ENCODE measurements around the gene SASH1.

The SASH1 gene

DNA sequence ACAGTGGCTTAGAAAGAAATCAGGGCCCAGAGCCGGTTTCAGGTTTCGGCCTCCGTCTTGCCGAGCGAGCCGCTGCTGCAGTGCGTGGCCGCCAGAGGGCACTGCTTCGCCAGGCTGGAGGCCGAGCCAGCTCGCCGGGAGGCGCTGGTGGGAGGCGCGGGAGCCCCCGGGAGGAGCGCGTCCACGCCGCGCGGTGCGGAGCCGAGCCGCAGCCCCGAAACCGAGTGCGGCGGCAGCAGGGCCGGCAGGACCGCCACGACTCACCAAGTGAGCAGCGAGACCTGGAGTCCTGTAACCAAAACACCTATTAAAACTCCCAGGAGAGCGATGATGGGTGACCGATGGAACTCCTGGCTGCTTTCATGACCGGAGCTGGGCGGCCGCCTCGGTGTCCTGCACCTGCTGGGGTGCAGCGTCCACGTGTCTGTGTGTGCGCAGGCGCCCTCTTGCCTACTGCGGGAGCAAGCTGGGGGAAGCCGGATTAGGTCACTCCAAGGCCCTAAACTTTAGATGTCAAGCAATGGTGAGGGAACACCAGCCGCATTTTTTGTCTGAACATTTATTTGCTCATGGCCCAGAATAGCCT lies 217.3 kb downstream of the SASH1 start:
- in situ Hi-C loops (cut with MboI; ENCODE audit: low pct_unique_long_range_greater_than_20kb, low sequenced_read_pairs, unreplicated experiment), result no loop called here
- peak; percentile 85 for DNase-seq (ENCODE audit: low spot score)
- TF ChIP-seq, protein P1, sequence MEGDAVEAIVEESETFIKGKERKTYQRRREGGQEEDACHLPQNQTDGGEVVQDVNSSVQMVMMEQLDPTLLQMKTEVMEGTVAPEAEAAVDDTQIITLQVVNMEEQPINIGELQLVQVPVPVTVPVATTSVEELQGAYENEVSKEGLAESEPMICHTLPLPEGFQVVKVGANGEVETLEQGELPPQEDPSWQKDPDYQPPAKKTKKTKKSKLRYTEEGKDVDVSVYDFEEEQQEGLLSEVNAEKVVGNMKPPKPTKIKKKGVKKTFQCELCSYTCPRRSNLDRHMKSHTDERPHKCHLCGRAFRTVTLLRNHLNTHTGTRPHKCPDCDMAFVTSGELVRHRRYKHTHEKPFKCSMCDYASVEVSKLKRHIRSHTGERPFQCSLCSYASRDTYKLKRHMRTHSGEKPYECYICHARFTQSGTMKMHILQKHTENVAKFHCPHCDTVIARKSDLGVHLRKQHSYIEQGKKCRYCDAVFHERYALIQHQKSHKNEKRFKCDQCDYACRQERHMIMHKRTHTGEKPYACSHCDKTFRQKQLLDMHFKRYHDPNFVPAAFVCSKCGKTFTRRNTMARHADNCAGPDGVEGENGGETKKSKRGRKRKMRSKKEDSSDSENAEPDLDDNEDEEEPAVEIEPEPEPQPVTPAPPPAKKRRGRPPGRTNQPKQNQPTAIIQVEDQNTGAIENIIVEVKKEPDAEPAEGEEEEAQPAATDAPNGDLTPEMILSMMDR (IDR thresholded peaks at IDR 0.05; ENCODE audit: extremely low read depth, insufficient read depth, missing control alignments), result peak; percentile 99

DNA sequence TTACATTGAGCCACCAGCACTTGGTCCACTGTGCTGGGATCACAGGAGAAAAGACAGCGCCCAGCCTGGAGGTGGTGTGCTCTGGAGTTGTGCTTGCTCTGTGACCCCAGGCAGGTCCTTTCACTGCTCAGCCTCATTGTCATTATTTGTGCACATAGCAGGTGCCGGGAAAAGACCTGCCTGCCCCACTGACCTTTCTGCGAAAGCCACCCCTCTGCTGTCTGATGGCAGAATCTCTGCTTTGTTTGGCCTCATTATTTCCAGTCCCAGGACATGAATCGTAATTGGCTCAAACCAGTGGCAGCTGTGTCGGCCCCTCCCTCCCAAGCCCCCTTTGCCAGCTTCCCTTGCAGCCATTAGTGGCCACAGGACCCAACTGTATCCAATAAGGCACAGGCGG lies 219.0 kb downstream of the SASH1 start:
- TF ChIP-seq, protein P1 (IDR thresholded peaks at IDR 0.05; ENCODE audit: extremely low read depth, insufficient read depth, missing control alignments), result no peak
- no peak for DNase-seq (ENCODE audit: low spot score)
- in situ Hi-C loops (cut with MboI; ENCODE audit: low pct_unique_long_range_greater_than_20kb, low sequenced_read_pairs, unreplicated experiment), result no loop called here

DNA sequence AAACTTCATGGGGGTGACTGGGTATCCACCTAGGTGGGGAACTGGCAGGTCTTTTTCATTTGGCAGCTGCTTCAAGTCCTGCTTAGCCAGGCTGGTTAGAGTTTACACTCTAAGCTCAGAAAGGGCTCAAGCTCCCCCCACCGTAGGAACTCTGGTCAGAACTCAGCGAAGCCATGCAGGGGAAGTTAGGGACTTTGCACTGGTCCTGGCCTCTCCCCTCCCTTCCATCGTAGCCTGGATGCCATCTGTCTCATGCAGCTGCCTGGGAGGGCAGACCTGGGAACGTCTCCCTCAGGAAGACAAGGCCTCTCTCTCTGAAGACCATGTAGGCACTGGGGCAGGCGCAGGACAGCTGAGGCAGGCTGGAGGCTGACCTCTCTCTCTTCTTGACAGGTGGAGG lies 220.4 kb downstream of the SASH1 start:
- in situ Hi-C loops (cut with MboI; ENCODE audit: low pct_unique_long_range_greater_than_20kb, low sequenced_read_pairs, unreplicated experiment), result no loop called here
- no peak for DNase-seq (ENCODE audit: low spot score)
- TF ChIP-seq, protein P1 (IDR thresholded peaks at IDR 0.05; ENCODE audit: extremely low read depth, insufficient read depth, missing control alignments), result no peak

DNA sequence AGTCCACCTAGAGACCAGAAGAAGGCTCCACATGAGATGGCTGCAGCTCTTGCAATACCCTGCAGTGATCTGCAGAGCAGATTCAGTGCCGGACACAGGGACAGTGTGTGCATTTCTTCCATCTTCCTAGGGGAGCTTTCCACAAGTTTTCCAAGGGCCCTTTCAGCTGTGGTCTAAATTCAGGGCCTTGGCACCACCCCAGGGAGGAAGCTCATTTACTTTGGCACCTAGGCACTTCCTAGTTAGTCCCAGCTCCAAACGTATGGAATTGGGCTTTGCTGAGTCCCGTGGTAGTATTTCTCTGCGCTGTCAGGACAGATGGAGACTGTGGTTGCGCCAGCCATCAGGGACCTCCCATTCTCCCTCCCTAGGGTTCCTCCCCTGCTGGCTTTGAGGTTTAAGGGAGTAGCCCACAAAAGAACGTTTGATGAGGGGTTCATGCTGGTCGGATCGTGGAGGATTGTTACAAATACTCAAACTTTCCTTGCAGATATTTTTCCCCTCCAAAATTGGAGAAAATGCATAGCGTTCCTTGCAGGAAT lies 221.9 kb downstream of the SASH1 start:
- TF ChIP-seq, protein P1 (IDR thresholded peaks at IDR 0.05; ENCODE audit: extremely low read depth, insufficient read depth, missing control alignments), result no peak
- DNase-seq (ENCODE audit: low spot score), result no peak
- in situ Hi-C loops (cut with MboI; ENCODE audit: low pct_unique_long_range_greater_than_20kb, low sequenced_read_pairs, unreplicated experiment), result no loop called here

DNA sequence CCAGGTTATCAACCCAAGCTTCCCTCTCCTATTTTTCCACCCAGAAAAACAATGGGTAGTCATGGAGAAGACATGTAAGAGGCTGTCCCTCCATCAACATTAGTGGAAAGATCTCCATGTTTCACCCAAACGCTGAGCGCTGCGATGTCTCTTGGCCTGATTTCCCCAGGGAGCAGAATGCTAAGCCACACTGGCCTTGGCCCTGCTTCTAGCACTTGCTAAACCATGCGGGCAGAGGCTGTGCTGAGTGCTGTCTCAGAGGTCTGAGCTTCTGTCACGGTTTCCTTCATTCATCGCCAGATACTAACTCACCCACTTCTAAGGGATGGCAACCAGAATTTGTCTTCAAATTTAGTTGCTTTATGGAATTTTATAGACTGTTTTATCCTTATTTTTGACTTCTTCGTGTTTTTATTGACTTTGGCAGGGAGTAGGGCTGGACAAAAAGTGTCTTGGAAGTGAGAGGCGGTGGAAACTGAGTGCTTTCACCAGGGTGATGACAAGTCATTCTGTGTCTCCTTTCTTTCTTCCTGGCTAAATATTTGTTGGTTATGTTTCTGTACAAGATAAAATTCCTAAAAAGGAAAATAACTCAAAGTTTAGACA lies 222.8 kb downstream of the SASH1 start:
- in situ Hi-C loops (cut with MboI; ENCODE audit: low pct_unique_long_range_greater_than_20kb, low sequenced_read_pairs, unreplicated experiment), result no loop called here
- TF ChIP-seq, protein P1 (IDR thresholded peaks at IDR 0.05; ENCODE audit: extremely low read depth, insufficient read depth, missing control alignments), result no peak
- DNase-seq (ENCODE audit: low spot score), result no peak

DNA sequence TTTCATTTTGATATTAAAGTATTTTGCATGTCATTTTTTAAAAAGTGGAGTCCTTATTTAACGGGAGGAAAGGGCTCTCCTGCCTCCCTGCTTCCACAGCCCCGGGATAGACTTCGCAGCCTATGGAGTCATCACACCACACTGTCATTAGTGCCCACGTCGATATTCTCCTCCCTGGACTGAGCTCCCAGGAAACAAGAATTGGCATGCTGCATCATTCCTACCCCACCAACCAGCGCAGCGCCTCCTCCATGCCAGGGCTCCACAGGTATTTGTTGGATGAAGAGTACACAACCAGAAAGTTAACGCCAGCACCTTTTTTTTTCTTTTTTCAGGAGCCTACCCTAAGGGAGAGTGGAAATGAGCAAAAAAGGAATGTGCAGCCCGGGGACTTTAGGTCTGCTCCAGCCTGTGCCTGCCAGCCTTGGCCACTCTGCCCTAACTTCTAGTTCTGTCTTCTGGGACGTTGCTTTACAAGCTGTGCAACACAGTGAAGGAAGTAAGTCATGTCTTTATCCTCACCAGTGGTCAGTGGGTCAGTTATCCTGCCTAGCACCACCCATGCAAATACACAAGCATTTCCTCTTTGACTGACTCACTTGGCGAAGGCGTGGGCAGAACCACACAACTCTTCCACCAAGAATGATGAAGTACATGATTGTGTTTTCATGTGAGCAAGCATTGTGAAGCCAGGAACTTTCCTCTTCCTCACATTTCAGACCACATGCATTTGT lies 223.5 kb downstream of the SASH1 start:
- TF ChIP-seq, protein P1 (IDR thresholded peaks at IDR 0.05; ENCODE audit: extremely low read depth, insufficient read depth, missing control alignments), result no peak
- peak; percentile 53 for DNase-seq (ENCODE audit: low spot score)
- in situ Hi-C loops (cut with MboI; ENCODE audit: low pct_unique_long_range_greater_than_20kb, low sequenced_read_pairs, unreplicated experiment), result no loop called here
